IPS-15b (cell line): ENCODE results near the gene RGL3.
"Not testable (repeated sequence)": the region's sequence is repeated elsewhere in the genome, so short reads cannot be mapped to it uniquely, and the experiment has no call there.

ENCODE experiments used
- H3K27me3 ChIP-seq: one replicate; pipeline ENCODE4 v1.6.1; 2013; ENCODE audit warnings: low read length; ENCODE audit not compliant: control insufficient read depth, insufficient read depth
- H3K36me3 ChIP-seq: one replicate; pipeline ENCODE4 v1.6.1; 2013; ENCODE audit warnings: low read length; ENCODE audit not compliant: control insufficient read depth, insufficient read depth
- H3K4me1 ChIP-seq: one replicate; pipeline ENCODE4 v1.6.1; 2013; ENCODE audit warnings: mild to moderate bottlenecking, low read length; ENCODE audit not compliant: control insufficient read depth, insufficient read depth
- H3K4me3 ChIP-seq: one replicate; pipeline ENCODE4 v1.5.1; 2013; ENCODE audit warnings: low read depth, low read length
- H3K9ac ChIP-seq: one replicate; pipeline ENCODE4 v1.6.1; 2013; ENCODE audit warnings: low read depth, mild to moderate bottlenecking, low read length
- H3K9me3 ChIP-seq: one replicate; pipeline ENCODE4 v1.6.1; 2013; ENCODE audit warnings: mild to moderate bottlenecking, low read length; ENCODE audit not compliant: control insufficient read depth, insufficient read depth

Gene RGL3

GRCh38 chr19:11457115-11457514 lies 38.0 kb upstream of the RGL3 start:
- no peaks in the 10 kb centered on the region for H3K27me3 ChIP-seq

GRCh38 chr19:11456659-11457058 lies 37.5 kb upstream of the RGL3 start:
- peaks cover 5% of the 10 kb centered on the region for H3K4me1 ChIP-seq
- H3K9me3 ChIP-seq: no peaks in the 10 kb centered on the region
- H3K4me3 ChIP-seq: no peak overlapping the region
- no peaks in the 10 kb centered on the region for H3K36me3 ChIP-seq
- no peak overlapping the region for H3K9ac ChIP-seq
- no peaks in the 10 kb centered on the region for H3K27me3 ChIP-seq

More at GRCh38 chr19:11457115-11457514, 38.0 kb upstream of the RGL3 start:
- Histone ChIP-seq H3K36me3 (no peaks in the 10 kb centered on the region), H3K9me3 (no peaks in the 10 kb centered on the region), H3K4me1 (peaks cover 5% of the 10 kb centered on the region), H3K9ac (no peak overlapping the region), H3K4me3 (no peak overlapping the region)

- not testable (repeated sequence) for H3K9ac ChIP-seq, H3K36me3 ChIP-seq, H3K9me3 ChIP-seq, H3K4me3 ChIP-seq, H3K27me3 ChIP-seq, H3K4me1 ChIP-seq
These were observed 36.1 kb upstream of the RGL3 start for GRCh38 chr19:11455233-11455554.

GRCh38 chr19:11453468-11454341 lies 34.6 kb upstream of the RGL3 start:
- peaks cover 5% of the 10 kb centered on the region for H3K4me1 ChIP-seq
- peaks cover 16% of the 10 kb centered on the region for H3K36me3 ChIP-seq
- no peak overlapping the region for H3K4me3 ChIP-seq
- H3K27me3 ChIP-seq: no peaks in the 10 kb centered on the region
- no peak overlapping the region for H3K9ac ChIP-seq
- H3K9me3 ChIP-seq: no peaks in the 10 kb centered on the region

GRCh38 chr19:11452620-11453310 lies 33.7 kb upstream of the RGL3 start:
- H3K9me3 ChIP-seq: no peaks in the 10 kb centered on the region
- H3K9ac ChIP-seq: no peak overlapping the region

GRCh38 chr19:11451871-11452619 lies 32.9 kb upstream of the RGL3 start:
- Histone ChIP-seq H3K4me1 (no peaks in the 10 kb centered on the region), H3K9me3 (no peaks in the 10 kb centered on the region), H3K4me3 (no peak overlapping the region), H3K27me3 (no peaks in the 10 kb centered on the region), H3K36me3 (peaks cover 33% of the 10 kb centered on the region), H3K9ac (no peak overlapping the region)

More at GRCh38 chr19:11452620-11453310, 33.7 kb upstream of the RGL3 start:
- Histone ChIP-seq H3K4me1 (peaks cover 5% of the 10 kb centered on the region), H3K4me3 (no peak overlapping the region), H3K36me3 (peaks cover 25% of the 10 kb centered on the region), H3K27me3 (no peaks in the 10 kb centered on the region)

GRCh38 chr19:11451327-11451870 lies 32.3 kb upstream of the RGL3 start:
- no peak overlapping the region for H3K4me3 ChIP-seq
- no peaks in the 10 kb centered on the region for H3K4me1 ChIP-seq
- H3K9me3 ChIP-seq: no peaks in the 10 kb centered on the region
- no peak overlapping the region for H3K9ac ChIP-seq
- no peaks in the 10 kb centered on the region for H3K27me3 ChIP-seq
- peaks cover 38% of the 10 kb centered on the region for H3K36me3 ChIP-seq

- Histone ChIP-seq H3K27me3 (no peaks in the 10 kb centered on the region), H3K36me3 (peaks cover 42% of the 10 kb centered on the region), H3K4me3 (no peak overlapping the region), H3K9ac (no peak overlapping the region), H3K9me3 (no peaks in the 10 kb centered on the region), H3K4me1 (no peaks in the 10 kb centered on the region)
These were observed 31.6 kb upstream of the RGL3 start for GRCh38 chr19:11450570-11451326.

- Histone ChIP-seq H3K36me3 (peaks cover 58% of the 10 kb centered on the region), H3K9me3 (no peaks in the 10 kb centered on the region), H3K4me1 (no peaks in the 10 kb centered on the region), H3K4me3 (no peak overlapping the region), H3K27me3 (no peaks in the 10 kb centered on the region), H3K9ac (no peak overlapping the region)
These were observed 29.9 kb upstream of the RGL3 start for GRCh38 chr19:11448923-11449554.

GRCh38 chr19:11448410-11448809 lies 29.3 kb upstream of the RGL3 start:
- H3K9me3 ChIP-seq: no peaks in the 10 kb centered on the region
- no peaks in the 10 kb centered on the region for H3K4me1 ChIP-seq
- no peak overlapping the region for H3K4me3 ChIP-seq
- H3K9ac ChIP-seq: no peak overlapping the region
- H3K36me3 ChIP-seq: peaks cover 59% of the 10 kb centered on the region
- H3K27me3 ChIP-seq: no peaks in the 10 kb centered on the region
